Esophagus mucosa (tissue), 1 donor: Measurements from ENCODE around the gene STPG2. TPM values are rescaled to one million over a fixed set of nuclear protein-coding genes. Genes with fewer than 3 reads are reported as not detected.
"Not testable (repeated sequence)": the region's sequence is repeated elsewhere in the genome, so short reads cannot be mapped to it uniquely, and the experiment has no call there.

Source experiments
- ATAC-seq: fragments of 200-7000 bp; cut with Tn5 transposase; one replicate; pipeline ENCODE4 v1.9.1; 2020
- total RNA-seq: library from RNA; stranded (reverse); gene quantifications from one replicate; pipeline ENCODE4 v1.2.4, GENCODE V29; 2023
- donor health status: DM: yes; HTN: yes; CAD: no.

The STPG2 gene
- total RNA-seq, 1 donor from 2014 or later, result 0.20 TPM

GRCh38 chr4:97627750-97628149 is 515.5 kb downstream of the STPG2 start:
- no peak for ATAC-seq

DNA sequence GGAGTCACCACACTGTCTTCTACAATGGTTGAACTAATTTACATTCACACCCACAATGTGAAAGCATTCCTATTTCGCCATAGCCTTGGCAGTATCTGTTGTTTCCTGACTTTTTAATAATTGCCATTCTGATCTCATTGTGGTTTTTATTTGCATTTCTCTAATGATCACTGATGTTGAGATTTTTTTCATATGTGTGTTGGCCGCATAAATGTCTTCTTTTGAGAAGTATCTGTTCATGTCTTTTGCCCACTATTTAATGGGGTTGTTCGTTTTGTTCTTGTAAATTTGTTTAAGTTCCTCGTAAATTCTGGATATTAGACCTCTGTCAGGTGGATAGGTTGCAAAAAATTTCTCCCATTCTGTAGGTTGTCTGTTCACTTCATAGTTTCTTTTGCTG is 519.1 kb downstream of the STPG2 start:
- no peak for ATAC-seq

GRCh38 chr4:97605932-97606331 is 537.3 kb downstream of the STPG2 start:
- no peak for ATAC-seq

DNA sequence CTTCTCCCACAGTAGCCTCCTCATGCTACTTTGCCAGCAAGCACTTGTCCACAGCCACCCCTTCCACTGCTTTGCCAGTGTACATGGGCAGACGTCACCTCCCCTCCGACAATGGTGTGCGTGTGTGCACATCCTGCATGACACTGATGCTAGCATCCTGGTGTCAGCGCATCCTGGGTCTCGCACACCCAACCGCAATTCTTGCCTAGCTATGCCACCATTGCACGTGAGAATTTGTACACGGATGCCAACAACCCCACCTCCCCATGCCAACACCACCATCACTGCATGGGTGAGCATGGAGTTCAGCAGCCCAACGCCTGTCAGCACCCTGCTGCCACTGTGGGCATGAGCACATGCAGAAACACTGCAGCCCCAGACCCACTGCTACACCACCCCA is 550.0 kb downstream of the STPG2 start:
- no peak for ATAC-seq

DNA sequence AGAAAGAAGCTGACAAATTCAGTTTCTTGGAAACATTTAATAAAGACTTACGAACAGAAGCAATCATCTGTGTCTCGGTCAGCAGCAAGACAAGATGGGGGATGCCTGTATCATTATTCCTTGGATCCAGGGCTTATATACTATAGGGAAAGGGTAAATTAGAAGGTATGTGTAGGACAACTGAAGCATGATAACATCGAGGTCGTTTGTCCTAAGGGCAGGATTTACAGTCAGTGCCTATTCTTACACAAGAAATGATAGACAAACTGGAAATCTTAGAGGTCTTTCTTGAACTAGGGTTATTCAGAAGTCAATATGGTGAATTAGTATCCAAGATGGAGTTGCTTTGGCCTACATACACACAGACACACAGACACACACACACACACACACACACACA is 553.0 kb downstream of the STPG2 start:
- no peak for ATAC-seq

GRCh38 chr4:97589481-97590196 is 553.6 kb downstream of the STPG2 start:
- no peak for ATAC-seq

DNA sequence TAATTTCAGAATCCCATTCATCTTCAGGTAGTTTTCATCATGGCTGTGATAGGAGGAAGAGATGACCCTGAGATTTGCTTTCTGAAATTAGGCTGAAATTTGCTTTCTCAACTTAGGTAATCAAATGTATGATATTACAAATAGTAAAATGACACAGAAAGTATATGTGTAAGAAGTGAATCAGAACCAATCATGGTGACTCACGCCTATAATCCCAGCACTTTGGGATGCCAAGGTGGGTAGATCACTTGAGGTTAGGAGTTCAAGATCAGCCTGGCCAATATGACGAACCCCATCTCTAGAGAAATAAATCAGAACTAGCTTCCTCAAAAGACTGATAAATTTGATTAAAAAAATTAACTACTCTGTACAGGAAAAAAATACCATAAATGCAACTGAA is 555.4 kb downstream of the STPG2 start:
- no peak for ATAC-seq

DNA sequence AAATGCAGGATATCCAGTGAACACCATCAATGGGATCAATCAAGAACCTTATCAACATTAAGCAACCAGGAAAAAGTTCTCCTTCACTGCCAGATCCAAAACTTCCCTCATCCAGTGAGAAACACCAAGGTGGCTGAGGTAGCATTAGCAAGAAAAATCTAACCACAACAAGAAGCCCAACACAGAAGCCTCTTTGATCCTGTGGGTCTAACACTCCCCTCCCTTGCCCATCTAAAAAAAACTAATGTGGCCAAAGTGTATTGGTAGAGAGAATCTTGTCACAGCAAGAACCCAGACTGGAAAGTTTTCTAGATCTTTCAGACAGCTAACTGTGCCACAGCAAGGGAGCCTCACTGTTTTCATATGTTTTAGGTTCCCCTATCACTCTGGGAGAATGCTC is 558.0 kb downstream of the STPG2 start:
- ATAC-seq, result no peak

GRCh38 chr4:97582890-97583289 is 560.4 kb downstream of the STPG2 start:
- ATAC-seq, result no peak

- no peak for ATAC-seq
Observed at GRCh38 chr4:97577004-97577403, 566.3 kb downstream of the STPG2 start.

DNA sequence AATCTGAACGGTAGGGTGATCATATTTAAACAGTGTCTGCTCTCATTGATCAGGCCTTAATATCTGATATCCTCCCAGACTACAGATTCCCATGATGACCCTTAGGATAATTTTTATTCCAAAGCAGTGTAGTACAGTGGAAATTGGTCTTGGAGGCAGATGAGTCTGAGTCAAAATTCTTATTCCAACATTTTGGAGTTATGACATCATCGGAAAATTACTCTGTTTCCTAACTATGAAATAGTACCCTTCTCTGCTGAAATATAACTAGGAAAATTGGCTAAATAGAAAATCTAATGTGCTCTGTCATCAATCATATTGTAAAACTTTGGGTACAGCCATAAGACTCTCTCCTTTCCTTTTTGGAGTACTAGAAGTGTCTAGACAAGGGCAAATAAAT is 583.3 kb downstream of the STPG2 start:
- ATAC-seq, result no peak

- ATAC-seq, result no peak
Observed at GRCh38 chr4:97558204-97558778, 585.0 kb downstream of the STPG2 start.

DNA sequence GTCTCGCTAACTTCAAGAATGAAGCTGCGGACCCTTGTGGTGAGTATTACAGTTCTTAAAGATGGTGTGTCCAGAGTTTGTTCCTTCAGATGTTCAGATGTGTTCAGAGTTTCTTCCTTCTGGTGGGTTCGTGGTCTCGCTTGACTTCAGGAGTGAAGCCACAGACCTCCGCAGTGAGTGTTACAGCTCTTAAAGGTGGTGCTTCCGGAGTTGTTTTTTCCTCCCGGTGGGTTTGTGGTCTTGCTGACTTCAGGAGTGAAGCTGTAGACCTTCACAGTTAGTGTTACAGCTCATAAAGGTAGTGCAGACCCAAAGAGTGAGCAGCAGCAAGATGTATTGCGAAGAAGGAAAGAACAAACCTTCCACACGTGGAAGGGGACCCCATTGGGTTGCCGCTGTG is 592.6 kb downstream of the STPG2 start:
- ATAC-seq, result not testable (repeated sequence)

DNA sequence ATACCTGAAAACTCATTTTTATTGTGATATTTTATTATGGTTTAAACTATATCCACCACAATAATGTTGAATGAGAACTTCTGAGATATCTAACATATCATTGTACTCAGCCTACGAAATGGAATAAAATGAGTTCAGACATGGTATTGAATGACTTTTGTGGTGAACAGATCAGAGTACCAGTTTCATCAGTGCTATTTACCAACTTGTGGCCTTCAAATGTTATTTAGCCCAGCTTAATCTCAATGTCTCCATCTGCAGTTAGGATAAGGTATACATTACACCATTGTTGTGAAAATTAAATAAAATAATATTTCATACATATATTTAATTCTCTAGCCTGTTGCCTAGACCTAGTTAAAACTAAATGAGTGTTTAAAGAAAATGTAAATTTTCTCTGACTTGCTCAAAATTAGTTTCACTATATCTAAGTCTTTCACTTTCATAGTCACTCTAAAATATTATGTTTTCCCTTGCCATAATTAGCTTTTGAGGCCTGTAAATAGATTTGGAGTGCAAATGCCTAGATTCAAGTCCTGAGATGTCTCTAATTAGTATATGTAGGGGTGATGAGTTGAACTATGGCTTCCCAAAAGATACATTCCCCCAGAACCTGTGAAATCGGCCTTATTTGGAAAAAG is 594.2 kb downstream of the STPG2 start:
- no peak for ATAC-seq

- ATAC-seq, result no peak
Observed at GRCh38 chr4:97548186-97548585, 595.1 kb downstream of the STPG2 start.

- no peak for ATAC-seq
Observed at GRCh38 chr4:97531351-97531750, 611.9 kb downstream of the STPG2 start.

DNA sequence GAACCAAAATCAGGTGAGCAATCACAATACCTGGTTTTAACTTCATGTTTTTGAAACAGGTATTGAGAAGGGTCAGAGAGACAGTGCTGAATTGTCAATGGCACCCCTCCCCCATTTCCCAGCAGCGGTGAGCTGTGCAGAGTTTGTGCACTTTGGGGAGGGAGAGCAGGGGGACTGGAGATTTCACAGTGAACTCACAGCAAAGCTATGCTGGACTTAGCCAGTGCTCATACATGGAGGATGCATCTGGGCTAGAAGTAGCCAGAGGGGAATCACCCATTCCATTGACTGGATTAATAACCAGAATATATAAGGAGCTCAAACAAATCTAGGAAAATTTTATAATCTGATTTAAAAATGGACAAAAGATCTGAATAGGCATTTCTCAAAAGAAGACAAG is 612.6 kb downstream of the STPG2 start:
- ATAC-seq, result no peak

- ATAC-seq, result no peak
Observed at GRCh38 chr4:97525236-97525635, 618.0 kb downstream of the STPG2 start.

DNA sequence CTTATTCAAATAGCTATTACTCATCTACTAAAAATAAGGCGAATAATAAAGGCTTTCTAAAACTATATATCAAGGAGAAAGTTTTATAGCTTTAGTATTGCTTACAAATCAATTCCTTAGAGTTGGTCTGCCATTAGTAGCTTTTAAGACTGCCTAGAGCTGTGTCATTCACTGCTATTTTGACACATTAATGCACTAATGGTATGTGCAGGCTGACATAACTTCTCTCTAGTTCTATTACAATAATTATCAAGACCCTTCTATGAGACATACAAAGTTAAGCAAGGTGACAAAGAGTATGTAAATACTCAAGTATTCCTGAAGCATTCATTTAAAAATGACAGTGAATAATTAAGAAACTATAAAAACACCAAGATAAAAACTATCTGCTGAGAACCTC is 625.3 kb downstream of the STPG2 start:
- no peak for ATAC-seq

DNA sequence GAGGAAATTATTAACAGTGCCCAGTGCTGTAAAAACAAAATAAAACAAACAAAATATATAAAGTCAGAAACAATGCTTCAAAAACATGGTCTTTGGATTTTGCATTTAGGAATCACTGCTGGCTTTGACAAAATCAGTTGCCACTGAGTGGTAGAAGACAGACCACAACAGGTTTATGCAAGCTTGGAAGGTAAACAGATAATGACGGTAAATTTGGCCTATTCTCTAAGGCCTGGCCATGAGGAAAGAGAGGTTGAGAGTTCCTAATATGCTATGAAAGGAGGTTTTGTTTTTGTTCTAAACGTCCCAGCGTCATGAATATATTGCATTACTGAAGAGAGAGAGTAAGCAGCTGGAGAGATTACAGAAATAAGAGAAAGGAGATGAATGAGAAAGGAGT is 629.4 kb downstream of the STPG2 start:
- ATAC-seq, result no peak
